NCI-H774 (cell line): ENCODE data around the gene FAM111B.
"Not testable (repeated sequence)": the region's sequence is repeated elsewhere in the genome, so short reads cannot be mapped to it uniquely, and the experiment has no call there.

Source experiments
- DNase-seq: peaks from one replicate; lab custom pipeline; 2025; lab: John Stamatoyannopoulos, UW

FAM111B gene, protein sequence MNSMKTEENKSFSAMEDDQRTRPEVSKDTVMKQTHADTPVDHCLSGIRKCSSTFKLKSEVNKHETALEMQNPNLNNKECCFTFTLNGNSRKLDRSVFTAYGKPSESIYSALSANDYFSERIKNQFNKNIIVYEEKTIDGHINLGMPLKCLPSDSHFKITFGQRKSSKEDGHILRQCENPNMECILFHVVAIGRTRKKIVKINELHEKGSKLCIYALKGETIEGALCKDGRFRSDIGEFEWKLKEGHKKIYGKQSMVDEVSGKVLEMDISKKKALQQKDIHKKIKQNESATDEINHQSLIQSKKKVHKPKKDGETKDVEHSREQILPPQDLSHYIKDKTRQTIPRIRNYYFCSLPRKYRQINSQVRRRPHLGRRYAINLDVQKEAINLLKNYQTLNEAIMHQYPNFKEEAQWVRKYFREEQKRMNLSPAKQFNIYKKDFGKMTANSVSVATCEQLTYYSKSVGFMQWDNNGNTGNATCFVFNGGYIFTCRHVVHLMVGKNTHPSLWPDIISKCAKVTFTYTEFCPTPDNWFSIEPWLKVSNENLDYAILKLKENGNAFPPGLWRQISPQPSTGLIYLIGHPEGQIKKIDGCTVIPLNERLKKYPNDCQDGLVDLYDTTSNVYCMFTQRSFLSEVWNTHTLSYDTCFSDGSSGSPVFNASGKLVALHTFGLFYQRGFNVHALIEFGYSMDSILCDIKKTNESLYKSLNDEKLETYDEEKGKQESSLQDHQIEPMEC

DNA sequence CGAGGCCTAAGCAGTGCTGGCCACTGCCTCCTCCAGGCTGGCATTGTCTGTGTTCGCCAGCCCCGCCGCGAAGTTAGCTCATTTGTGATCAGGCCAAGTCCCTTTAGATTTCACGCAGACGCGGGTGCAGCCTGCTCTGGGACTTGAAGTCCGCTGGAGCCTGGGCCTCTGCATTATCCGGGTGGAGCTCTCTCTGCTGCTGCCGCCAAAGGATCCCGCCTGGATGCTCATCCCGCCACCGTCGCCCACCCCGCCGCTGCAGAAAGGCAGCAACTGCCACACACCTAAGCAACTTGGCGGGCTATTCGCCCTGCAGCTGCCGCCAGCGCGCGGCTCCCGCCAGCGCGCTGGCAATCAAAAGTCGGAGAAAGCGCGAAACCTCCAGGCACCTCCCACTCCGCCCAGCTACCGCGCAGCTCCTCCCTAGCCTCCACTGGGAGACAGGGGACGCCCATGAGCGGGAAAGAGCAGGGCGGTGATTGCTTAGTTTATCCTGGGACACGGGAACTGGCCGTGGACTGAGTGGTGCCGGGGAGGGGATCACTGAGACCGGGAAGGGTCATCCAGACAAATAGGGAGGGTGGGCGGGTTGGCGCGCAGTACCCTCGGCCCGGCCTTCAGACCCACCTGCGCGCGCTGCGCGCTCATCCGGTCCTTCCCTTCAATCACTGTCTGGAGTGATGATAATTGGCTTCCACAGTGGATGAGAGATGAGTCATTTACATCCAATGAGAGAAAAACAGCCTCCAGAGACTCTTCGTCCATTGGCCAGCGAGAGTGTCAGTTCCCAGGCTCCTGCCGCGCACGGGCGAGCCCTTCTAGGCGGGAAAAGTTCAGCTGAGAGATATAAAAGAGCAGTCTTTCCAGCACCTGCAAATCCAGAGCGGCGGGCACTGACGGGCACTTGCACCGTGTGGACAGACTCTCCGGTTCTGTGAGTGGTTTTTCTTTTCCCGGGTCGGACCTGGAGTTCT, at the start of gene FAM111B:
FAM111B (plus strand) TSS at position 875 of the 974 bp plus-strand sequence. CDS start 2,389 bp downstream, outside the sequence.
- DNase-seq = peak; percentile 95

DNA sequence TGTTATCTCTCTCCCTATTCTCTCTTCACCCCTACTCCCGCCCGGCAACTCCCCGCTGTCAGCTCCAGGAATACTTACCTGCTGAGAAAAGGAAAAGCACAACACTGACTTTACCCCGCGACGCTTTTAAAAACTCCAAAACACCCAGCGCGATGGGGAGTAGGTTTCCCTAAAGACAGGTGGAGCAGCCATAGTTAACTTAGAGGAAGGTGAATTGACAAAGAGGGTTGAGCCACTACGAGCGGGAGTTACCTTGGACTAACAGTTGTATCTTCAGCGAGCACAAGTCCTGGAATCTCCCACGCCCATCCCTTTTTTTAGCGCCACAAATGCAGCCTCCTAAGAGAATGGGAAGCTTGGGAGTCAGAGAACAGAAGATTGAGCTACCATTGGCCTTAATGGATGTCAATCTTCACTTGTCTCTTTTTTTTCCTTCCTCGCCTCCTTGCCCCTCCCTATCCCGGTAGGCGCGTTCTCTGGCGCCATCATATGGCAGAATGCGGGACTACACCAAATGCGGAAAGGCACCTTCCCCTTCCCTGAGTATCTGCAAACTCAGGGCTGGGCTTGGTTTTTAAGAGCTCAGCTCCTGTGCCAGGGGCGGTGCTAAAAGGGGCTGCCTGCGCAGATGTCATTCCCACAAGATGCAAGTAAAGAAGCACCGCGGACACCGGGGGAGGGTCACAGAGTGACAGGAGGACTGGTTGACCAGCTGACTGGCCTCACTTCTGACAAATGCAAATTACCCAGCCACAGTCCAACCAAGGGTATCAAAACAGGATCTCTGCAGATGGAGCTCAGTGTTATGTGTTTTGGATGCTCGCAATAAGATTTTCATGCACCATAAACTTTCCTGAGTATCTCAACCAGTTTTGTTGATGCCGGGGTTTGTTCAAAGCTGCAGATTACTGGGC, 48.7 kb upstream of the FAM111B start:
- peak; percentile 81 for DNase-seq

DNA sequence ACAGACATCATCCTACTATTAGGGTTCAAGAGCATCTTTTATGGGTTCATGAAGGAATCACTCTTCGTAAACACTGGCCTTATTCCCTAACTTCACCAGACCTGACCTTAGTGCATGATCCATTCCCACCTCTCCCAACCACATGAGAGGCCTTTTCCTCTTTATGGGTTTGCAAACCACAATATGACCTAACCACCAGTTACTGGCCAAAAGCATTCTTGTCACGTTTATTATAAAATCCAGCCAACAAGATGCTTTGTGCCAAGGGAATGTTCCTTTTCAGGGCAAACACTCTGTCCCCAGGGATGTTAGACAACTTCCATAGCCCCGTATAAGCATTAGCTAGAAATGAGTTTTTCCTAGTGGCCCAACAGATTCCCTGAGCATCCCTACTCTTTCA, 46.9 kb upstream of the FAM111B start:
- DNase-seq = not testable (repeated sequence)

DNA sequence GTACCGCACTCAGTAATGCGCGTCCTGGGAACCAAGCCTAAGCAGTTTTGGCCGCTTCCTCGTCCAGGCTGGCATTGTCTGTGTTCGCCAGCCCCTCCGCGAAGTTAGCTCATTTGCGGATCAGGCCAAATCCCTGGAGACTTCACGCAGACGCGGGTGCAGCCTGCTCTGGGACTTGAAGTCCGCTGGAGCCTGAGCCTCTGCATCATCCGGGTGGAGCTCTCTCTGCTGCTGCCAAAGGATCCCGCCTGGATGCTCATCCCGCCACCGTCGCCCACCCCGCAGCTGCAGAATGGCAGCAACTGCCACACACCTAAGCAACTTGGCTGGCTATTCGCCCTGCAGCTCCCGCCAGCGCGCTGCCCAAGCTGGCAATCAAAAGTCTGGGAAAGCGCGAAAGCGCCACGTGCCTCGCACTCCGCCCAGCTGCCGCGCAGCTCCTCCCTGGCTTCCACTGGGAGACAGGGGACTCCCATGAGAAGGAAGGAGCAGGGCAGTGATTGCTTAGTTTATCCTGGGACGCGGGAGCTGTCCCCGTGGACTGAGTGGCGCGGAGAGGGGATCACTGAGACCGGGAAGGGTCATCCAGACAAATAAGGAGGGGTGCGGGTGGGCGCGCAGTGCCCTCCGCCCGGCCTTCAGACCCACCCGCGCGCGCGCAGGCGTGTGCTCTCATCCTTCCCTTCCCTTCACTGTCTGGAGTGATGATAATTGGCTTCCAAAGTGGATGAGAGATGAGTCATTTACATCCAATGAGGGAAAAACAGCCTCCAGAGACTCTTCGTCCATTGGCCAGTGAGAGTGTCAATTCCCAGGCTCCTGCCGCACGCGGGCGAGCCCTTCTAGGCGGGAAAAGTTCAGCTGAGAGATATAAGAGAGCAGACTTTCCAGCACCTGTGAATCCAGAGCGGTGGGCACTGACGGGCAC, 44.2 kb upstream of the FAM111B start:
- DNase-seq = no peak

DNA sequence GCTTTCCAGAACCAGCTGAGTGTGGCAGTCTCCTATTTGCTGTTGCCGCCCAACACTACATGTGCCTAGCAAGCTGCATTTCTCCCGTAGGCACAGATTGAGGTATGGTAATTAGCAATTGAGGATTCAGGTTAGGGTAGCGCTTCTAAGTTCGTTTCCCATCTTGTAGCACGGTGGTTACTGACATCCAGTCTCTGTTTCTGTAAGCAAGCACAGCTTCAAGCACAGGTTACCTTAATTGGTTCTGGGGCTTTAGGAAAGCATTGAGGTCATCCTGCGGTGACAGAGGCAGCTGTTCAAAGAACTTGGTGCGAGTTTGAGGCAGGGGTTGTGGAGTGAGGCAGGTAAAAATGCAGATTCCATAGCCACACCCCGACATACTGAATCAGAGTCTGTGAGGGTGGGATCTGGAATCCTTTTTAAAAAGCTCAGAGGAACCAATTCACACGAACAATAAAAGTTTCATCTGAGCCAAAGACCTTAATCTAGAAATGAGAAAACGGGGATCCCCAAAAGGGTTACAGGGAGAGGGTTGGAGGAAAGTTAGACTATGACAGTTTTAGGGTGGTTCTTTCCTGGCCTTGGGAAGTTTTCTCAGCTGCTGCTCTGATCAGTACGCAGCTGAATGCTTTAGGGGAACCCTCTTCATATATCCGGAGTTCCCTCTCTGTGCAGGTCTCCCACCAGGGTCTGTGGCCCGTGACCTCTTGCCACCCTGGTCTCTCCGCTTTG, 42.9 kb upstream of the FAM111B start:
- DNase-seq = not testable (repeated sequence)

DNA sequence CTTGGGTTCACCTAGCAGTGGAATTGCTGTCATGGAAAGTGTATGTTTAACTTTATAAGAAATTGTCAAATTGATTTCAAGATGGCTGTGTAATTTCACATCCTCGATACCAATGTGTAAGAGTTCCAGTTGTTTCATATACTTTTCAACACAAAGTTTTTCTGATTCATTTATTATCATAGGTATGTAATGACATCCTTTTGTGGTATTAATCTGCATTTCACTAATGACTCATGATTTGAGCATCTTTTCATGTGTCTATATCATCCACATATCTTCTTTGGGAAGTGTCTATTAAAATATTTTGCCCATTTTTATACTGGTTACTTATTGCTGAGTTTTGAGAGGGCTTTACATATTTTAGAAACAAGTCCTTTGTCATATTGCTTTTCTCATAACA, 38.0 kb upstream of the FAM111B start:
- DNase-seq = no peak

DNA sequence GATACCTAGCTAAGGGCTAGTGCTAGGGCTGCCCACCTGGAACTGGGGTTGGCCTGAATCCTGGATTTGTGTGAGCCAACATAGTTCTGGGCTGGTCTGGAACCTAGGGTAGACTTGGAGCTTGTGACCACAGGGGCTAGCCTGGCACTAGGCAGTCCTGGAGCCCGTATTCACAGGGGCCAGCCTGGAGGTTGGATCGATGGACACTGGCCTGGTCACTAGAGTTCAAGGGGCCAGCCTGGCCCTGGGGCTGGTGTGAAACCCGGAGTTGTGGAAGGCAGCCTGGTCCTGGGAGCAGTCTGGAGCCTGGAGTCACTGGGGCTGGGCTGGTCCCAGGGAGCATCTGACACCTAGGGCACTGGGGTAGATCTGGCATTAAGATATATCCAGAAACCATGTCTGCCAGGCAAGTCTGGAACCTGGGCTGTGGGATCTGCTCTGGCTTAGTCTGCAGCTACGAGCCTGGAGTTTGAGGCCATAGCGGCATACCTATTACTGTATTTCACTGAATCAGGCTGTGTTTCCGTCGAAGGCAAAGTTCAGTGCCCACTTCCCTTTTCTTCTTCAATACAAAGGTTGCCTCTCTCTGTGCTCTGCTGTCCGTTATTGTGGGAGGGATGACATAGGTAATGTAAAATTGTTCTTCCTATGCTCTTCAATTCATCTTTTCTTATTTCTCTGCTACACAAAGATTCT, 30.0 kb upstream of the FAM111B start:
- DNase-seq = no peak

DNA sequence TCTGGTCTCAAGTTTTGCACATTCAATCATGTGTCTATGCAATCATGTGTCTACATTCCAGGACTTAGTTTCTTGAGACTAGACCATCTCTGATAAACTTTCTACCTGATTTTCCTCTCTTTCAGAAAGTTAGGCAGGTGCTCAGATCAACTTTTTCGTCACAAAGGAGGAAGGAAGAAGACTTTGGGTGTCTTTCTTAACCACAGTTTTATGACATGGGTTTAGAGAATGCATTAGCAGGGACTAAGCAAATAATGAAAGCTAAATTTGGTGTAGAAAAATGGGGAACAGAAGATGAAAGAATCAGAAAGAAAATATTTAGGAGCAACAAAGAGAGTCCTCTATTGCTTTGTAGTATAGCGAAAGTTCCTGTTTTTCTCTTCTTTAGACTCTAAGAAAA, 28.6 kb upstream of the FAM111B start:
- no peak for DNase-seq

DNA sequence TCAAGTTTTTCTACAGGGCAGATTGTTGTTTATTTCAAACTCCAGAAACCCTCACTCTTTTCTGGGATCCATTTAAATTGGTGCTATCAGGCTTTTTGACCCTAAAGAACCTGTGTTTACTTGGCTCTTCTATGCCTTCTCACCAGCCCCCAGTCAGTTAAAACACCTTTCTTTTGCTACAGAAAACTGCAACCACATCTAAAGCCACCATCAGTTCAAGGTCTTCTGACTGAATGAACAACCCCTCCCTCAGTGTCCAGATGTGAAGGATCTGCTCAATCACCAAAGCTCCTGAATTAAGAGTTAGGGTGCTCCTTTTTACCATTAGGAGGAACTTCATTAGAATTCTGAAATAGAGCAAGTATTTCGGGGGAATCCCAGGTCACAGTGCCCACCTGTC, 28.0 kb upstream of the FAM111B start:
- no peak for DNase-seq

DNA sequence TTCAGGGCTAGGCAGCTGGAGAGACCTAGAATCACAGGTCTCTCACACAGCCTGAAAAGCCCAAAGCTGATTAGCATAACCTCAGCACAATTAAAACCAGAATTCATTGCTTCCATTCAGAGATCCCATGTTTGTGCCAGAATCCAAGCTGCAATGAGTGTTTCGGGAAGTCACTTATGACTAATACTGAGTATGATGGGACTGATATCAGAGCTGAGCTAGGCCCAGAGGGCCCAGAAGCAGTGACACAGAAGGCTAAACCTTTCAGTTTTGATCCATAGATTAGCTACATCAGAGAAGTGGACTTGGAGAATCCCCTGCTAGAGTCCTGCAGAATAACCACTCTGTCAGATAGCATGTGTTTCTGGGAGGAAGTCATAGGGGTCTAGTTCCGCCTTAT, 26.6 kb upstream of the FAM111B start:
- DNase-seq = not testable (repeated sequence)

DNA sequence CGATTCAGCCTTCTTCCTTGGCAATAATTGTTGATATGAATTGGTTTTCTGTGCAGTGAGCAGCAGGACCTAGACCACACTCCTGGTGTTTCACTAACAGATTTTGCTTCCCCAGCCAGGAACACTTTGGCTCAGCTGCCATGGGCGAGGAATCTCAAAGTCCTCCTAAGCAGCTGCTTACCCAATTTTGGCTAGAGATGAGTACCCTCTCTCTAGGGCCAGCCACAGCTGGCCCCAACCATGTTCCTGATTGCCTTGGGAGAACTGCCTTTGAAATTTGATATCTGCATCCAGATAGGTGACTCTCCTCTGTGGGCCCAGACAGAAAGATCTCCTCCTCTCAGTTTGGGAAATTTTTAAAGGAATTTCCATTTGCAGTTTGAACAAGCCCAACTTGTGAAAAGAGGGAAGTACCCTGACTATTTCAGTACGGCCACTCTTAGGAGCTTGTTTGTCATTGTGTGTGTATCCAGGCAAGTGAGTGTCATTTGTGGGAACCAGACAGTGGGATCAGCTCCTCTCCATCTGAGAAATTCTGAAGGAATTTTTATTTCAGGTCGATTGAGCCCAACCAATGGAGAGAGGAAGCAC, 25.5 kb upstream of the FAM111B start:
- DNase-seq = not testable (repeated sequence)

DNA sequence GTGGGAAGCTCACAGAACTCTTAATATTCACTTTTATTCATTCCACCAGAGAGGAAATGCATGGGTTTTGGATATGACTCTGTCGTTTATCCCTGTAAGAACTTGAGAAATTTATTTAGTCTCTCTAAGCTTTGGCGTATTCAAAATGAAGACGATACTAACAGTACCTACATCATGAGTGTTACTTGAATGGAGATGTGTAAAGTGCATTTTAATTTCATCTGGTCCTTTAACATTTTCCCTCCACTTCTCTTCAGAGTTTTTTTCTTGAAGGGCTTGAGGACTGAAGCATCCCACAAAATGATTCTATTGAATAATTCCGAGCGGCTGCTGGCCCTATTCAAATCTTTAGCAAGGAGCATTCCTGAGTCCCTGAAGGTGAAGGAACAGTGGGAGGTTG, 21.0 kb upstream of the FAM111B start, which contains the start of gene GLYATL1B:
GLYATL1B (plus strand) TSS at position 301 of the 400 bp plus-strand sequence; CDS start at position 301, 0 bp downstream.
- DNase-seq = not testable (repeated sequence)

DNA sequence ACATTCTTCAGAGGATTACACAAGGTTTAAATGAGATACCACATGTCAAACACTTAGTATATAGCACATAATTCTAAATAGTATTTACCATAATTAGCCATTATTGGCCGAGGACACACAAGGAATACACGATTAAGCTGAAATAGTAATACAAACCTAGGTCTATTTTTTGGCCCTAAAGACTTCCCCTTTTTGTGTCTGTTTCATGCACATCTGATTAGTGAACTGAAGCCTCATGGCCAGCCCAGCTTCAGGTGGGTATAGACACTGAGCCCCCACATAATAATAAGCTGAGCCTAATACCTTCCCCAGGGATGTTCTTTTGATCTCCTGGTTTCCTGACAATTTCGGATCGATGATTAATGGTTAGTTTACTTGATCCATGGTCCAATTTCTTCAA, 18.9 kb upstream of the FAM111B start:
- DNase-seq = no peak

DNA sequence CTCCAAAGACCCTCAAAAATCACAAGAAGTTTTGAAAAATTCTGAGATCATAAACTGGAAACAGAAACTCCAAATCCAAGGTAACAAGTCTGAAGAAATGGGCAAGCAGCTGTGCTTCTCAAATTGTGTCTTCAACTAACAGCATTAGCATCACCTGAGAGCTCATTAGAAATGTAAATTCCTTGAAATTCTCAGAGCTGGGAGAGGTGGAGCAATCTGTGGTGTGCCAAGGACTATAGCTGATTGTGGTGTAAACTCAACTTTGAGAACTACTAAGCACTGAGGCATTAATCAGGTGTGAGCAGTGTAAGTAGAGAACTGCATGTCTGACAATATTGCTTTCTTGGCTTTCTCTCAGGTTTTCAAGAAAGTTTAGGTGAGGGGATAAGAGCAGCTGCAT, 13.5 kb upstream of the FAM111B start:
- not testable (repeated sequence) for DNase-seq

DNA sequence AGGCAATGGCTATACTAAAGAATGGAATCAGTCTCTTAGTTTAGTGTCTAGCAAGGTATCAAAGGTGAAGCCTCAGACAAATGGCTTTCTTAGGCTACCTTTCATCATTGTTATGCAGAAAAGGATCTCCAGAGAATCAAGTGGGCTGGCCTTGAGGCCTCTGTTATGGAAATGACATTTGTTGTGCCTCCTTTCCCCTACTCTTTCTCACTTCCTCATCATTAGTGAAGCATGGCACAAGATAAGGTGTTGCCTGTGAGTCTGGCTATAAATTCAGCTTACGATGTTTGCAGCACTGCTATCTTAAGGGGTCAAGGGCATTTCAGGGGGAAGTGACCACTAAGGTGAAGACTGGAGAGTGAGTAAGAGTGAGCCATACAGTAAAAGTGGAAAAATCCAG, 11.8 kb upstream of the FAM111B start:
- DNase-seq = not testable (repeated sequence)

DNA sequence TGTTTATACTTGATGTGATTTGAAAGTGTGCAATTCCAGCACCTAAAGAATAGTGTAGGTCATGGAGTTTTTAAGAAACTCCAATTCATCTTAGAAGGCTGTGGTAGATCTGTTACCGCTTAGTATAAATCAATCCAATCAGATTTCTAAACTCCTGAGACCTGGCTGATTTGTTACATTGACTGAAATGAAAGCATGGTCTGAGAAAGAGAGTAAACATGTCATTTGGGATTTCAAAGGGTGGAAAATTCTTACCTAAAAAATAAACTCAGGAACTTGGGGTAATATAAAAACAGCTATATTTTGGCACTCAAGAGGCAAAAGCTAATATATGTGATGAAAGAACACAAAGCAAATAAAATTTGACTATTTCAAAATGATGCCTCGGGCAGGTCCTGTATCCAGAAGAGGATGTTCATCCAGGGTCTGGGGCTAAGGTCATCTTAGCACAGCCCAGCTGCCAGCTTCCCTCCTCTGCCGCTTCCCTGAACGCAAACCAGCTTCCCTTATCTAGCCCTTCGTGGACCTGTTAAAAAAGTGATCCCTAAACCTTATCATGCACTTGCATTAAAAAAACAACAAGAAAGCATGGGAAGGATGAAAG, 11.0 kb upstream of the FAM111B start:
- not testable (repeated sequence) for DNase-seq

DNA sequence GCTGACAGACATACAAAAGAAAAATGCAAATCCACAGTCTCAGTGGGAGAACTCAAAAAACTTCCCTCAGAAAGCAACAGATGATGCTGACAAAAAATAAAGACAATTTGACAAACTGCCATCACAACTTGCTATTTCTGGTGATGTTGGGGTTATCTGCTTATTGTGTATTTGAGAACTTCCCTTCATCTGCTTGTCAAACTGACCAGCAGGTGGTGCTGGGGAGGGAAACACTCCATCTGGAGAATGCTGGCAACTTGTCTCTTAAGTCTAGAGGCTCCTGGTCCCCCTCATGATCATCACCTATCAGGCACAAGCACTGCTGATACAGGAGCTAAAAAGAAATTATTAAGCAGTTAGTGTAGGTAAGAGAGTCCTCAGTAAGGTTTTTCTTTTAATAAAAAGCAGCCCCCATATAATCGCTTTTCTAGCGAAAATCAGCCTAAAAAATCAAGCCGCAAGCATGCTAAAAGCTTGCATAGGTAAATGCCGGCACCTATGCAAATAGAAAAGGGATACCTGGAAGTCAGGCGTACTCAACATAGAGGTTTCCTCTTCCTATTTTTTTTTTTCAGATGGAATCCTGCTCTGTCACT, 9.8 kb upstream of the FAM111B start:
- no peak for DNase-seq
